BLaER1 (cell line): ENCODE data around the gene UNC80.
"Not testable (repeated sequence)": the region's sequence is repeated elsewhere in the genome, so short reads cannot be mapped to it uniquely, and the experiment has no call there.

Source experiments
- H3K27ac ChIP-seq: shearing (Covaris generic); formaldehyde crosslinking; 2 replicates; pipeline ENCODE4 v1.8.1; 2022
- H3K27me3 ChIP-seq: shearing (Covaris generic); formaldehyde crosslinking; 2 replicates; pipeline ENCODE4 v1.8.1; 2022
- H3K36me3 ChIP-seq: shearing (Covaris generic); formaldehyde crosslinking; 2 replicates; pipeline ENCODE4 v1.8.1; 2022
- H3K4me1 ChIP-seq: shearing (Covaris generic); formaldehyde crosslinking; 2 replicates; pipeline ENCODE4 v1.8.1; 2022
- H3K4me2 ChIP-seq: shearing (Covaris generic); formaldehyde crosslinking; 2 replicates; pipeline ENCODE4 v1.8.1; 2022
- H3K4me3 ChIP-seq: shearing (Covaris generic); formaldehyde crosslinking; 2 replicates; pipeline ENCODE4 v1.8.1; 2022
- H3K9ac ChIP-seq: shearing (Covaris generic); formaldehyde crosslinking; 2 replicates; pipeline ENCODE4 v1.8.1; 2022
- H3K9me3 ChIP-seq: shearing (Covaris generic); formaldehyde crosslinking; 2 replicates; pipeline ENCODE4 v1.8.1; 2022
- H4K20me1 ChIP-seq: shearing (Covaris generic); formaldehyde crosslinking; 2 replicates; pipeline ENCODE4 v1.8.1; 2022
- Cebpa-rat ChIP-seq: shearing (Covaris generic); IDR thresholded peaks from 2 replicates; pipeline ENCODE4 v1.8.1; 2022

UNC80 gene

GRCh38 chr2:209766613-209767012 lies 5.0 kb upstream of the UNC80 start:
- H3K4me3 ChIP-seq, result no peak overlapping the region
- no peak overlapping the region for H3K27ac ChIP-seq
- H3K9me3 ChIP-seq, result peaks cover 3% of the 10 kb centered on the region
- no peaks in the 10 kb centered on the region for H3K27me3 ChIP-seq
- no peak for TF ChIP-seq Cebpa-rat
- H3K4me1 ChIP-seq, result peaks cover 18% of the 10 kb centered on the region
- no peaks in the 10 kb centered on the region for H4K20me1 ChIP-seq
- no peaks in the 10 kb centered on the region for H3K36me3 ChIP-seq
- no peak overlapping the region for H3K4me2 ChIP-seq
- H3K9ac ChIP-seq, result no peak overlapping the region

GRCh38 chr2:209767316-209767715 lies 4.3 kb upstream of the UNC80 start:
- no peaks in the 10 kb centered on the region for H4K20me1 ChIP-seq
- H3K27me3 ChIP-seq, result no peaks in the 10 kb centered on the region
- H3K4me1 ChIP-seq, result peaks cover 16% of the 10 kb centered on the region
- no peak overlapping the region for H3K4me2 ChIP-seq
- no peak overlapping the region for H3K4me3 ChIP-seq
- H3K9ac ChIP-seq, result no peak overlapping the region
- H3K27ac ChIP-seq, result no peak overlapping the region
- TF ChIP-seq Cebpa-rat, result no peak
- peaks cover 9% of the 10 kb centered on the region for H3K9me3 ChIP-seq
- H3K36me3 ChIP-seq, result no peaks in the 10 kb centered on the region

GRCh38 chr2:209768557-209768956 lies 3.1 kb upstream of the UNC80 start:
- H3K36me3 ChIP-seq, result no peaks in the 10 kb centered on the region
- H3K9me3 ChIP-seq, result peaks cover 9% of the 10 kb centered on the region
- H3K9ac ChIP-seq, result no peak overlapping the region
- no peak overlapping the region for H3K4me3 ChIP-seq
- H3K4me1 ChIP-seq, result peaks cover 3% of the 10 kb centered on the region
- no peak overlapping the region for H3K4me2 ChIP-seq
- H3K27ac ChIP-seq, result no peak overlapping the region
- no peaks in the 10 kb centered on the region for H4K20me1 ChIP-seq
- no peaks in the 10 kb centered on the region for H3K27me3 ChIP-seq
- no peak for TF ChIP-seq Cebpa-rat

- peaks cover 9% of the 10 kb centered on the region for H3K9me3 ChIP-seq
- no peaks in the 10 kb centered on the region for H3K4me1 ChIP-seq
- H3K9ac ChIP-seq, result no peak overlapping the region
- H3K27me3 ChIP-seq, result no peaks in the 10 kb centered on the region
- no peak for TF ChIP-seq Cebpa-rat
- no peak overlapping the region for H3K4me2 ChIP-seq
- no peak overlapping the region for H3K4me3 ChIP-seq
- no peak overlapping the region for H3K27ac ChIP-seq
- no peaks in the 10 kb centered on the region for H4K20me1 ChIP-seq
- H3K36me3 ChIP-seq, result no peaks in the 10 kb centered on the region
These were observed 656 bp downstream of the UNC80 start for GRCh38 chr2:209772290-209772685.

- Histone ChIP-seq H3K4me3 (no peak overlapping the region), H3K4me1 (no peaks in the 10 kb centered on the region), H3K36me3 (no peaks in the 10 kb centered on the region), H3K9me3 (peaks cover 9% of the 10 kb centered on the region), H4K20me1 (no peaks in the 10 kb centered on the region), H3K27ac (no peak overlapping the region), H3K27me3 (no peaks in the 10 kb centered on the region), H3K4me2 (no peak overlapping the region), H3K9ac (no peak overlapping the region)
- no peak for TF ChIP-seq Cebpa-rat
These were observed 1.7 kb downstream of the UNC80 start for GRCh38 chr2:209773377-209773776.

- Histone ChIP-seq H4K20me1 (no peaks in the 10 kb centered on the region), H3K4me2 (no peak overlapping the region), H3K4me3 (no peak overlapping the region), H3K27me3 (no peaks in the 10 kb centered on the region), H3K4me1 (0 out of 2 replicates have a peak, but pooled peaks cover 3% of the 10 kb centered on the region), H3K9ac (no peak overlapping the region), H3K36me3 (no peaks in the 10 kb centered on the region), H3K27ac (no peak overlapping the region), H3K9me3 (no peaks in the 10 kb centered on the region)
- no peak for TF ChIP-seq Cebpa-rat
These were observed 15.8 kb downstream of the UNC80 start for GRCh38 chr2:209787416-209787815.

- no peaks in the 10 kb centered on the region for H4K20me1 ChIP-seq
- H3K27me3 ChIP-seq, result no peaks in the 10 kb centered on the region
- H3K27ac ChIP-seq, result no peak overlapping the region
- no peaks in the 10 kb centered on the region for H3K9me3 ChIP-seq
- H3K4me2 ChIP-seq, result no peak overlapping the region
- TF ChIP-seq Cebpa-rat, result no peak
- no peak overlapping the region for H3K4me3 ChIP-seq
- H3K4me1 ChIP-seq, result 0 out of 2 replicates have a peak, but pooled peaks cover 3% of the 10 kb centered on the region
- H3K9ac ChIP-seq, result no peak overlapping the region
- no peaks in the 10 kb centered on the region for H3K36me3 ChIP-seq
These were observed 17.3 kb downstream of the UNC80 start for GRCh38 chr2:209788925-209789324.

GRCh38 chr2:209790066-209790728 lies 18.6 kb downstream of the UNC80 start:
- no peaks in the 10 kb centered on the region for H3K27me3 ChIP-seq
- 0 out of 2 replicates have a peak, but pooled peaks cover 3% of the 10 kb centered on the region for H3K4me1 ChIP-seq
- H4K20me1 ChIP-seq, result no peaks in the 10 kb centered on the region
- peak overlapping the region; percentile 46 for H3K4me2 ChIP-seq
- H3K9ac ChIP-seq, result no peak overlapping the region
- no peak for TF ChIP-seq Cebpa-rat
- no peaks in the 10 kb centered on the region for H3K9me3 ChIP-seq
- no peaks in the 10 kb centered on the region for H3K36me3 ChIP-seq
- H3K4me3 ChIP-seq, result peak overlapping the region; percentile 38; the same call in 1 of the 2 replicates
- H3K27ac ChIP-seq, result no peak overlapping the region

- H3K4me1 ChIP-seq, result 0 out of 2 replicates have a peak, but pooled peaks cover 3% of the 10 kb centered on the region
- no peak for TF ChIP-seq Cebpa-rat
- H3K27ac ChIP-seq, result no peak overlapping the region
- no peaks in the 10 kb centered on the region for H3K36me3 ChIP-seq
- H4K20me1 ChIP-seq, result no peaks in the 10 kb centered on the region
- no peak overlapping the region for H3K9ac ChIP-seq
- H3K9me3 ChIP-seq, result no peaks in the 10 kb centered on the region
- no peak overlapping the region for H3K4me2 ChIP-seq
- no peak overlapping the region for H3K4me3 ChIP-seq
- H3K27me3 ChIP-seq, result no peaks in the 10 kb centered on the region
These were observed 19.5 kb downstream of the UNC80 start for GRCh38 chr2:209791151-209791550.

GRCh38 chr2:209795425-209795824 lies 23.8 kb downstream of the UNC80 start:
- not testable (repeated sequence) for H3K9ac ChIP-seq, H3K27me3 ChIP-seq, H3K4me3 ChIP-seq, H4K20me1 ChIP-seq, H3K36me3 ChIP-seq, H3K9me3 ChIP-seq, H3K4me1 ChIP-seq, H3K27ac ChIP-seq, H3K4me2 ChIP-seq

GRCh38 chr2:209805351-209805750 lies 33.7 kb downstream of the UNC80 start:
- peaks cover 17% of the 10 kb centered on the region for H3K9me3 ChIP-seq
- H3K36me3 ChIP-seq, result no peaks in the 10 kb centered on the region
- H3K27me3 ChIP-seq, result no peaks in the 10 kb centered on the region
- TF ChIP-seq Cebpa-rat, result no peak
- peaks cover 6% of the 10 kb centered on the region for H3K4me1 ChIP-seq
- no peak overlapping the region for H3K9ac ChIP-seq
- H3K4me3 ChIP-seq, result no peak overlapping the region
- no peaks in the 10 kb centered on the region for H4K20me1 ChIP-seq
- no peak overlapping the region for H3K27ac ChIP-seq
- H3K4me2 ChIP-seq, result no peak overlapping the region
